GM12878 (cell line): ENCODE results near the gene WDHD1. TPM values are rescaled to one million over a fixed set of nuclear protein-coding genes. Genes with fewer than 3 reads are reported as not detected.

Experiments used
- ATAC-seq: fragments of 200-7000 bp; cut with Tn5 transposase; 3 replicates; pipeline ENCODE4 v1.9.1; 2020; ENCODE audit warnings: mild to moderate bottlenecking, moderate library complexity
- BruUV-seq: library from RNA; stranded (reverse); fragments of 400-500 nt; replicated peaks from 2 replicates; lab custom pipeline; 2021; lab: Mats Ljungman, UMichigan
- CTCF ChIA-PET: fragments of 300-600 bp; sonication (Branson Sonifier 250); formaldehyde crosslinking; extraction: SDS; loops from one replicate; lab custom pipeline; 2021; ENCODE audit warnings: inconsistent platforms; lab: Yijun Ruan, JAX
- POLR2A ChIA-PET: fragments of 350-600 bp; formaldehyde crosslinking; extraction: SDS; loops from one replicate; lab custom pipeline; 2021; ENCODE audit warnings: inconsistent platforms; lab: Charles Lee
- RAD21 ChIA-PET: fragments of 300-600 bp; sonication (Branson Sonifier 250); formaldehyde crosslinking; loops from one replicate; lab custom pipeline; 2023; ENCODE audit warnings: antibody characterized with exemption; ENCODE audit not compliant: unreplicated experiment; lab: Charles Lee
- SMC1A ChIA-PET: fragments of 300-600 bp; sonication (Branson Sonifier 250); formaldehyde crosslinking; loops from one replicate; lab custom pipeline; 2023; ENCODE audit not compliant: unreplicated experiment, uncharacterized antibody; lab: Charles Lee
- DNase-seq: peaks from one replicate; pipeline ENCODE4 v3.0.0-alpha.2; 2011; ENCODE audit warnings: low read depth, low spot score
- FAIRE-seq: peaks from 3 replicates; lab custom pipeline; 2011; peaks lifted over from hg19 to GRCh38; lab: Jason Lieb, UNC
- H2AFZ ChIP-seq: 2 replicates; pipeline ENCODE4 v1.6.0; 2011; ENCODE audit warnings: low read depth, low read length, control low read depth; ENCODE audit not compliant: control insufficient read depth
- H3K27ac ChIP-seq: 2 replicates; pipeline ENCODE4 v1.5.1; 2011; ENCODE audit warnings: control low read depth; ENCODE audit not compliant: control insufficient read depth, insufficient read depth
- H3K27me3 ChIP-seq, 2 experiments: replicated peaks in 1 of 2; 2 replicates each; pipeline versions ENCODE4 v1.6.0 to v1.6.1; 2011; ENCODE audit warnings: low read length in 1 of 2; ENCODE audit not compliant: control insufficient read depth in 2 of 2, insufficient read depth in 2 of 2
- H3K36me3 ChIP-seq, 2 experiments: 2 replicates each; pipeline ENCODE4 v1.5.1; 2011; ENCODE audit warnings: low read length in 1 of 2; ENCODE audit not compliant: control insufficient read depth in 2 of 2, insufficient read depth in 2 of 2
- H3K4me1 ChIP-seq: 2 replicates; pipeline ENCODE4 v1.6.1; 2011; ENCODE audit warnings: mild to moderate bottlenecking, low read length, moderate library complexity, mixed read lengths; ENCODE audit not compliant: control insufficient read depth, insufficient read depth
- H3K4me2 ChIP-seq: 2 replicates; pipeline ENCODE4 v1.6.0; 2011; ENCODE audit warnings: control low read depth; ENCODE audit not compliant: control insufficient read depth, insufficient read depth
- H3K4me3 ChIP-seq: fragments of 200-600 bp; sonication (generic); 2 replicates; pipeline ENCODE4 v1.5.1; 2016
- H3K79me2 ChIP-seq: 2 replicates; pipeline ENCODE4 v1.6.0; 2011; ENCODE audit warnings: low read length; ENCODE audit not compliant: control insufficient read depth, insufficient read depth
- H3K9ac ChIP-seq: 2 replicates; pipeline ENCODE4 v1.8.0; 2011; ENCODE audit warnings: low read length, control low read depth, mixed read lengths; ENCODE audit not compliant: control insufficient read depth, insufficient read depth
- H3K9me3 ChIP-seq: replicated peaks from 3 replicates; pipeline ENCODE4 v1.5.1; 2011; ENCODE audit warnings: mild to moderate bottlenecking, low read length; ENCODE audit not compliant: control insufficient read depth, insufficient read depth
- H4K20me1 ChIP-seq: 2 replicates; pipeline ENCODE4 v1.6.0; 2011; ENCODE audit not compliant: control insufficient read depth, insufficient read depth
- CHD1 ChIP-seq: IDR thresholded peaks from 2 replicates; pipeline ENCODE4 v1.6.1; 2012; ENCODE audit warnings: low read depth, low read length, improper control_type of control experiment
- CHD2 ChIP-seq: IDR thresholded peaks from 2 replicates; pipeline ENCODE4 v1.6.1; 2011; ENCODE audit warnings: low read depth, low read length, improper control_type of control experiment, borderline replicate concordance
- ETV6 ChIP-seq, 2 experiments: fragments of 450-650 bp in 1 of 2; IDR thresholded peaks in 1 of 2; conservative IDR thresholded peaks in 1 of 2; 2 replicates each; pipeline ENCODE4 v1.6.1; 2014; ENCODE audit warnings: antibody characterized with exemption in 1 of 2, borderline replicate concordance in 1 of 2, low read depth in 1 of 2, mild to moderate bottlenecking in 1 of 2, moderate library complexity in 1 of 2
- GABPA ChIP-seq: IDR thresholded peaks from 2 replicates; pipeline ENCODE4 v1.6.1; 2014; ENCODE audit warnings: antibody characterized with exemption, low read depth, mild to moderate bottlenecking, inconsistent platforms
- KAT2A ChIP-seq: conservative IDR thresholded peaks from 2 replicates; pipeline ENCODE4 v1.6.1; 2011; ENCODE audit warnings: low read depth, low read length; ENCODE audit not compliant: control insufficient read depth
- LARP7 ChIP-seq: fragments of 450-650 bp; IDR thresholded peaks from 2 replicates; pipeline ENCODE4 v1.6.1; 2017; ENCODE audit warnings: mild to moderate bottlenecking
- MTA3 ChIP-seq: IDR thresholded peaks from 2 replicates; pipeline ENCODE4 v1.6.1; 2012; ENCODE audit warnings: low read length, inconsistent platforms, borderline replicate concordance
- RFX5 ChIP-seq: IDR thresholded peaks from 2 replicates; pipeline ENCODE4 v1.6.1; 2011; ENCODE audit warnings: low read depth, low read length, improper control_type of control experiment
- STAT3 ChIP-seq: IDR thresholded peaks from 2 replicates; pipeline ENCODE4 v1.6.1; 2011; ENCODE audit warnings: low read depth, low read length, improper control_type of control experiment
- ZBTB11 ChIP-seq: fragments of 450-650 bp; formaldehyde crosslinking; IDR thresholded peaks from 2 replicates; pipeline ENCODE4 v1.5.0; 2022; ENCODE audit warnings: mild to moderate bottlenecking, missing genetic modification characterization
- in situ Hi-C: fragments of 300-500 bp; cut with MboI; formaldehyde crosslinking; loops from 9 replicates; pipeline ENCODE4 v1.14.3; 2018; ENCODE audit warnings: mixed read lengths
- intact Hi-C: fragments of 100-400 bp; cut with micrococcal nuclease; formaldehyde crosslinking; loops from one replicate; pipeline ENCODE4 v1.14.2; 2022; ENCODE audit not compliant: unreplicated experiment
- polyA plus RNA-seq, 11 experiments: library from polyadenylated mRNA; depleted of rRNA in 4 of 11; unstranded in 6 of 11; stranded (reverse) in 5 of 11; fragments of >200 nt; fragmentation: Nextera tagmentation in 4 of 11; fragmentation: Illumina TruSeq in 1 of 11; extraction: Ambion mirVana in 4 of 11; extraction: Trizol in 1 of 11; gene quantifications; 1 replicate in 1 of 11; 2 replicates in 10 of 11; pipeline versions ENCODE4 v1.2.1 to v1.2.3, GENCODE V29; 2011 to 2016; ENCODE audit warnings: inconsistent platforms in 2 of 11, missing spikeins in 2 of 11, low read depth in 1 of 11
- total RNA-seq, 4 experiments: library from RNA; depleted of rRNA in 3 of 4; stranded (reverse); fragments of >200 nt in 3 of 4; fragmentation: Illumina TruSeq in 1 of 4; extraction: Trizol in 1 of 4; gene quantifications; 2 replicates each; pipeline versions ENCODE4 v1.2.1 to v1.2.3, GENCODE V29; 2013 to 2021
- TF ChIP-seq, protein P1 (sequence below): fragments of 450-650 bp; formaldehyde crosslinking; IDR thresholded peaks from 2 replicates; pipeline ENCODE4 v1.4.0; 2020; ENCODE audit warnings: mild to moderate bottlenecking, moderate library complexity

Gene WDHD1
- total and polyA plus RNA-seq, 10 of the 15 experiments (the other 5 are each of a cell fraction or from before 2014, with no cell fraction given), result 11.3 to 50.5 (median 32.6) TPM

- no peak for TF ChIP-seq ETV6 (conservative IDR thresholded peaks at IDR 0.05 in 1 of 2, IDR thresholded peaks at IDR 0.05 in 1 of 2; ENCODE audit: borderline replicate concordance in 1 of 2, low read depth in 1 of 2)
These were observed 59.4 kb downstream of the WDHD1 start (continued) for GRCh38 chr14:54967496-54967895.

GRCh38 chr14:54955143-54955542 is 71.8 kb downstream of the WDHD1 start:
- no peaks in the 10 kb centered on the region for H3K4me1 ChIP-seq
- no peak overlapping the region for H3K9ac ChIP-seq
- no peaks in the 10 kb centered on the region for H3K79me2 ChIP-seq
- no peak for FAIRE-seq
- H2AFZ ChIP-seq, result no peak overlapping the region
- intact Hi-C loops (no loop called here), in situ Hi-C loops (no loop called here)
- H3K9me3 ChIP-seq, result no peaks in the 10 kb centered on the region
- DNase-seq, result no peak
- no peaks in the 10 kb centered on the region for H4K20me1 ChIP-seq
- POLR2A ChIA-PET, result no interaction called here
- ATAC-seq, result no peak
- no peak overlapping the region for H3K4me2 ChIP-seq
- H3K27ac ChIP-seq, result no peak overlapping the region
- BruUV-seq, result no TSS peak
- SMC1A ChIA-PET, result interaction anchor here (0.7 to 1.1 kb wide), 2 partner anchors 19 to 74 kb away, joined by 3 read pairs; no protein-coding TSS in a partner anchor
- peaks cover 0 to 3% of the 10 kb centered on the region in 2 experiments; a peak in 2 of 4 replicates for H3K36me3 ChIP-seq
- H3K27me3 ChIP-seq, result no peaks in the 10 kb centered on the region
- H3K4me3 ChIP-seq, result no peak overlapping the region
- RAD21 ChIA-PET, result no interaction called here
- CTCF ChIA-PET, result interaction anchor here (0.8 kb wide), 1 partner anchor 19 kb away, joined by 3 read pairs; no protein-coding TSS in a partner anchor
- no peak for TF ChIP-seq CHD1
- no peak for TF ChIP-seq LARP7
- TF ChIP-seq ZBTB11, result no peak
- no peak for TF ChIP-seq STAT3
- no peak for TF ChIP-seq CHD2
- no peak for TF ChIP-seq MTA3
- TF ChIP-seq GABPA, result no peak
- TF ChIP-seq, protein P1, sequence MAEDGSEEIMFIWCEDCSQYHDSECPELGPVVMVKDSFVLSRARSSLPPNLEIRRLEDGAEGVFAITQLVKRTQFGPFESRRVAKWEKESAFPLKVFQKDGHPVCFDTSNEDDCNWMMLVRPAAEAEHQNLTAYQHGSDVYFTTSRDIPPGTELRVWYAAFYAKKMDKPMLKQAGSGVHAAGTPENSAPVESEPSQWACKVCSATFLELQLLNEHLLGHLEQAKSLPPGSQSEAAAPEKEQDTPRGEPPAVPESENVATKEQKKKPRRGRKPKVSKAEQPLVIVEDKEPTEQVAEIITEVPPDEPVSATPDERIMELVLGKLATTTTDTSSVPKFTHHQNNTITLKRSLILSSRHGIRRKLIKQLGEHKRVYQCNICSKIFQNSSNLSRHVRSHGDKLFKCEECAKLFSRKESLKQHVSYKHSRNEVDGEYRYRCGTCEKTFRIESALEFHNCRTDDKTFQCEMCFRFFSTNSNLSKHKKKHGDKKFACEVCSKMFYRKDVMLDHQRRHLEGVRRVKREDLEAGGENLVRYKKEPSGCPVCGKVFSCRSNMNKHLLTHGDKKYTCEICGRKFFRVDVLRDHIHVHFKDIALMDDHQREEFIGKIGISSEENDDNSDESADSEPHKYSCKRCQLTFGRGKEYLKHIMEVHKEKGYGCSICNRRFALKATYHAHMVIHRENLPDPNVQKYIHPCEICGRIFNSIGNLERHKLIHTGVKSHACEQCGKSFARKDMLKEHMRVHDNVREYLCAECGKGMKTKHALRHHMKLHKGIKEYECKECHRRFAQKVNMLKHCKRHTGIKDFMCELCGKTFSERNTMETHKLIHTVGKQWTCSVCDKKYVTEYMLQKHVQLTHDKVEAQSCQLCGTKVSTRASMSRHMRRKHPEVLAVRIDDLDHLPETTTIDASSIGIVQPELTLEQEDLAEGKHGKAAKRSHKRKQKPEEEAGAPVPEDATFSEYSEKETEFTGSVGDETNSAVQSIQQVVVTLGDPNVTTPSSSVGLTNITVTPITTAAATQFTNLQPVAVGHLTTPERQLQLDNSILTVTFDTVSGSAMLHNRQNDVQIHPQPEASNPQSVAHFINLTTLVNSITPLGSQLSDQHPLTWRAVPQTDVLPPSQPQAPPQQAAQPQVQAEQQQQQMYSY, result no peak
- TF ChIP-seq KAT2A, result no peak
- TF ChIP-seq RFX5, result no peak
